B cell (primary cell): ENCODE results near the gene GUCA2B.

ENCODE experiments used
- CTCF ChIP-seq: fragments of 200-600 bp; IDR thresholded peaks from one replicate; pipeline ENCODE4 v1.8.0; 2022; ENCODE audit warnings: antibody characterized with exemption, mild to moderate bottlenecking
- EZH2 ChIP-seq: IDR thresholded peaks from 2 replicates; pipeline ENCODE4 v1.6.1; 2012; ENCODE audit warnings: borderline replicate concordance, low read depth, mild to moderate bottlenecking, moderate library complexity, low read length; ENCODE audit not compliant: insufficient read depth, poor library complexity, severe bottlenecking

GRCh38 chr1:42144711-42145388 lies 8.4 kb upstream of the GUCA2B start:
- TF ChIP-seq CTCF (no peak), EZH2 (no peak)
